ENCODE data around the gene MEIKIN. TPM values are rescaled to one million over a fixed set of nuclear protein-coding genes. Genes with fewer than 3 reads are reported as not detected.

Gene MEIKIN
- total and polyA plus RNA-seq, 2 of the 13 experiments (the other 11 are each of a cell fraction or from before 2014, with no cell fraction given) = not detected

DNA sequence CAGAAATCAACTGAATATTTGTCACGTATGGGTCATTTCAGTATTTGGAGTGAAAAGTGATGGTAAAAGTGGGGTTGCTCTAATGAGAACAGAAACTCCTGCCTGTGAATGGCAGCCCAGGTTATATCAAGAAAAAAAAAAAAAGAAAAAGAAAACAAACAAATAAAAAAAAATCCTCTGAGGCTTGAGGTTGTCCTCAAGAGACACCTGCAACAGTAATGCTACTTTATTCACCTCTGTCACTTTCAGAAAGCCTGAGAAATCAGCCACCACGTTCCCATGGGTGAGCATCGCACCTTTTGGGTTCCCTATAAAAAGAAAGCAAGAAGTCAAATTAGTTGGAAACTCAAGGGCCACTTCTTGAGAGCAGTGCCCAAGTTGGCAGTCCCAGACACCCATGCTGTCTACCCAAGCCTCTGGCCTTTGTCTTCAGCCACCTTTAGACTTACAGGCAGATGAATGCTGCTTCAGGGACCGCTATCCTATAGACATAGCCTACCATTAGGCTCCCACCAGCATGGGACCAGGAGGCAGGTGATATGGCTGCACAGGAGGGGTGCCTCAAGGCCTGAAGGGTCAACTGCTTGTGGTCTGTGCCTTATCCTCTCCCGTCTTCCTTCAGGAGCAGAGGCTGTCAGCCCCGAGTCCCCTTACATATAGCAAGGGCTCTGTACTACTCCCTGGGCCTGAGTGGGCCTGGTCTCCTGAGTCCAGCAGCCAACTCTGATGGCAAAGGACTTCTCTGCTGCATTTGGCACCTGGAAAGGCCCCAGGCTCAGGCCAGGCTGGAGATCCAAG, 31.1 kb upstream of the MEIKIN start:
- no peak overlapping the region for H3K4me3 ChIP-seq (replicated peaks in 1 of 3; ENCODE audit: insufficient read depth in 1 of 3, low read depth in 2 of 3, low read length in 3 of 3)
- H3K9me3 ChIP-seq (ENCODE audit: low read length) = no peaks in the 10 kb centered on the region
- no peaks in the 10 kb centered on the region for H3K79me2 ChIP-seq (ENCODE audit: insufficient read depth, low read length)
- no peak for FAIRE-seq
- H4K20me1 ChIP-seq (ENCODE audit: insufficient read depth, low read length) = no peaks in the 10 kb centered on the region
- peaks cover 16% of the 10 kb centered on the region for H3K4me1 ChIP-seq (ENCODE audit: insufficient read depth, low read length)
- WGBS (ENCODE audit: low lambda C conversion rate) = 88% methylated on average over 4 of the region's 6 CpGs
- CTCF ChIA-PET (ENCODE audit: low intra/inter-chr PET ratio, low total read pairs) = no interaction called here
- H3K9ac ChIP-seq (ENCODE audit: insufficient read depth, low read depth, low read length) = no peak overlapping the region
- POLR2A ChIA-PET = no interaction called here
- H3K36me3 ChIP-seq (replicated peaks in 1 of 2; ENCODE audit: control insufficient read depth in 1 of 2, insufficient read depth in 2 of 2, low read length in 2 of 2) = no peaks in the 10 kb centered on the region
- intact Hi-C loops (cut with micrococcal nuclease; ENCODE audit: unreplicated experiment) = no loop called here
- H3K27ac ChIP-seq (ENCODE audit: extremely low read length, insufficient read depth, low read length) = no peak overlapping the region
- no TSS peak for BruUV-seq (replicated peaks)
- H3K27me3 ChIP-seq (ENCODE audit: control insufficient read depth in 1 of 2, insufficient read depth in 2 of 2, low read length in 2 of 2) = no peaks in the 10 kb centered on the region
- ATAC-seq = no peak
- in situ Hi-C loops (cut with HindIII; ENCODE audit: extremely low pct_ligation_motif_present, low pct_unique_long_range_greater_than_20kb) = no loop called here
- no peak overlapping the region for H2AFZ ChIP-seq (ENCODE audit: low read length)
- H3K4me2 ChIP-seq (ENCODE audit: low read depth, low read length) = no peak overlapping the region
- DNase-seq (ENCODE audit: low spot score) = no peak
- TF ChIP-seq SIN3A (IDR thresholded peaks at IDR 0.05; ENCODE audit: borderline replicate concordance, low read depth, low read length) (no peak), ZBTB38 (CRISPR knock-in tag; IDR thresholded peaks at IDR 0.05) (no peak), KDM2A (CRISPR knock-in tag; IDR thresholded peaks at IDR 0.05; ENCODE audit: borderline replicate concordance, low read depth) (no peak), TBP (CRISPR knock-in tag; IDR thresholded peaks at IDR 0.05) (no peak), ZIK1 (CRISPR knock-in tag; IDR thresholded peaks at IDR 0.05; ENCODE audit: borderline replicate concordance, low read depth) (no peak)
- TF ChIP-seq, protein P1, sequence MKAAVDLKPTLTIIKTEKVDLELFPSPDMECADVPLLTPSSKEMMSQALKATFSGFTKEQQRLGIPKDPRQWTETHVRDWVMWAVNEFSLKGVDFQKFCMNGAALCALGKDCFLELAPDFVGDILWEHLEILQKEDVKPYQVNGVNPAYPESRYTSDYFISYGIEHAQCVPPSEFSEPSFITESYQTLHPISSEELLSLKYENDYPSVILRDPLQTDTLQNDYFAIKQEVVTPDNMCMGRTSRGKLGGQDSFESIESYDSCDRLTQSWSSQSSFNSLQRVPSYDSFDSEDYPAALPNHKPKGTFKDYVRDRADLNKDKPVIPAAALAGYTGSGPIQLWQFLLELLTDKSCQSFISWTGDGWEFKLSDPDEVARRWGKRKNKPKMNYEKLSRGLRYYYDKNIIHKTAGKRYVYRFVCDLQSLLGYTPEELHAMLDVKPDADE (CRISPR knock-in tag; IDR thresholded peaks at IDR 0.05) = no peak
- TF ChIP-seq, protein P2, sequence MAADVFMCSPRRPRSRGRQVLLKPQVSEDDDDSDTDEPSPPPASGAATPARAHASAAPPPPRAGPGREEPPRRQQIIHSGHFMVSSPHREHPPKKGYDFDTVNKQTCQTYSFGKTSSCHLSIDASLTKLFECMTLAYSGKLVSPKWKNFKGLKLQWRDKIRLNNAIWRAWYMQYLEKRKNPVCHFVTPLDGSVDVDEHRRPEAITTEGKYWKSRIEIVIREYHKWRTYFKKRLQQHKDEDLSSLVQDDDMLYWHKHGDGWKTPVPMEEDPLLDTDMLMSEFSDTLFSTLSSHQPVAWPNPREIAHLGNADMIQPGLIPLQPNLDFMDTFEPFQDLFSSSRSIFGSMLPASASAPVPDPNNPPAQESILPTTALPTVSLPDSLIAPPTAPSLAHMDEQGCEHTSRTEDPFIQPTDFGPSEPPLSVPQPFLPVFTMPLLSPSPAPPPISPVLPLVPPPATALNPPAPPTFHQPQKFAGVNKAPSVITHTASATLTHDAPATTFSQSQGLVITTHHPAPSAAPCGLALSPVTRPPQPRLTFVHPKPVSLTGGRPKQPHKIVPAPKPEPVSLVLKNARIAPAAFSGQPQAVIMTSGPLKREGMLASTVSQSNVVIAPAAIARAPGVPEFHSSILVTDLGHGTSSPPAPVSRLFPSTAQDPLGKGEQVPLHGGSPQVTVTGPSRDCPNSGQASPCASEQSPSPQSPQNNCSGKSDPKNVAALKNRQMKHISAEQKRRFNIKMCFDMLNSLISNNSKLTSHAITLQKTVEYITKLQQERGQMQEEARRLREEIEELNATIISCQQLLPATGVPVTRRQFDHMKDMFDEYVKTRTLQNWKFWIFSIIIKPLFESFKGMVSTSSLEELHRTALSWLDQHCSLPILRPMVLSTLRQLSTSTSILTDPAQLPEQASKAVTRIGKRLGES (CRISPR knock-in tag; IDR thresholded peaks at IDR 0.05; ENCODE audit: borderline replicate concordance) = no peak
